Measurements from ENCODE around the gene GJA3. TPM values are rescaled to one million over a fixed set of nuclear protein-coding genes. Genes with fewer than 3 reads are reported as not detected.

The GJA3 gene
- total RNA-seq, 1 experiment from 2014 or later, result 0.43 TPM

DNA sequence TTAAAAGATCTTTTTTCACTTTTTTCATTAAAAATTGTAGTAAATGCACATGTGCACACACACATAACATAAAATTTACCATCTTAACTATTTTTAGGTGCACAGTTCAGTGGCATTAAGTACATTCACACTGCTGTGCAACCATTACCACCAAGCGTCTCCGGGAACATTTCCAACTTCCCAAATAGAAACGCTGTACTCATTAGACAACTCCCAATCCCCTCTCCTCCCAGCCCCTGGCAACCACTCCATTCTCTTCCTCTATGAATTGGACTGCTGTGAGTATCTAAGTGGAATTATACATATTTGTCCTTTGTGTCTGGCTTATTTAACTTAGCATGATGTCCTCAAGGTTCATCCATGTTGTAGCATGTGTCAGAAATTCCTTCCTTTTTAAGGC is 20.3 kb upstream of the GJA3 start:
- Histone ChIP-seq H3K27me3 (replicated peaks; ENCODE audit: insufficient read depth, low read depth, low read length, poor library complexity) (no peaks in the 10 kb centered on the region), H3K27ac (ENCODE audit: low read depth, low read length, poor library complexity, severe bottlenecking) (no peak overlapping the region), H3K36me3 (ENCODE audit: insufficient read depth, low read length, poor library complexity, severe bottlenecking) (no peaks in the 10 kb centered on the region), H3K9me3 (ENCODE audit: low read depth, low read length, poor library complexity, severe bottlenecking) (no peaks in the 10 kb centered on the region), H3K4me1 (ENCODE audit: insufficient read depth, low read length, poor library complexity, severe bottlenecking) (peaks cover 10% of the 10 kb centered on the region), H3K4me3 (ENCODE audit: low read depth, low read length, poor library complexity, severe bottlenecking) (no peak overlapping the region)
- BruUV-seq (replicated peaks), result no TSS peak
- intact Hi-C loops (cut with micrococcal nuclease; ENCODE audit: unreplicated experiment), result loop anchor here (10.0 kb wide), 2 partner anchors 744 to 1294 kb away; no protein-coding TSS in a partner anchor
- TF ChIP-seq EZH2 (IDR thresholded peaks at IDR 0.05; ENCODE audit: borderline replicate concordance, low read depth, low read length, poor library complexity, severe bottlenecking), result no peak
- TF ChIP-seq, protein P1, sequence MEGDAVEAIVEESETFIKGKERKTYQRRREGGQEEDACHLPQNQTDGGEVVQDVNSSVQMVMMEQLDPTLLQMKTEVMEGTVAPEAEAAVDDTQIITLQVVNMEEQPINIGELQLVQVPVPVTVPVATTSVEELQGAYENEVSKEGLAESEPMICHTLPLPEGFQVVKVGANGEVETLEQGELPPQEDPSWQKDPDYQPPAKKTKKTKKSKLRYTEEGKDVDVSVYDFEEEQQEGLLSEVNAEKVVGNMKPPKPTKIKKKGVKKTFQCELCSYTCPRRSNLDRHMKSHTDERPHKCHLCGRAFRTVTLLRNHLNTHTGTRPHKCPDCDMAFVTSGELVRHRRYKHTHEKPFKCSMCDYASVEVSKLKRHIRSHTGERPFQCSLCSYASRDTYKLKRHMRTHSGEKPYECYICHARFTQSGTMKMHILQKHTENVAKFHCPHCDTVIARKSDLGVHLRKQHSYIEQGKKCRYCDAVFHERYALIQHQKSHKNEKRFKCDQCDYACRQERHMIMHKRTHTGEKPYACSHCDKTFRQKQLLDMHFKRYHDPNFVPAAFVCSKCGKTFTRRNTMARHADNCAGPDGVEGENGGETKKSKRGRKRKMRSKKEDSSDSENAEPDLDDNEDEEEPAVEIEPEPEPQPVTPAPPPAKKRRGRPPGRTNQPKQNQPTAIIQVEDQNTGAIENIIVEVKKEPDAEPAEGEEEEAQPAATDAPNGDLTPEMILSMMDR (conservative IDR thresholded peaks at IDR 0.05; ENCODE audit: low read depth, low read length), result no peak
- peak; percentile 60 for DNase-seq (ENCODE audit: low spot score)
- CTCF ChIA-PET, result no interaction called here
- POLR2A ChIA-PET (ENCODE audit: low non-redundant PET), result no interaction called here

DNA sequence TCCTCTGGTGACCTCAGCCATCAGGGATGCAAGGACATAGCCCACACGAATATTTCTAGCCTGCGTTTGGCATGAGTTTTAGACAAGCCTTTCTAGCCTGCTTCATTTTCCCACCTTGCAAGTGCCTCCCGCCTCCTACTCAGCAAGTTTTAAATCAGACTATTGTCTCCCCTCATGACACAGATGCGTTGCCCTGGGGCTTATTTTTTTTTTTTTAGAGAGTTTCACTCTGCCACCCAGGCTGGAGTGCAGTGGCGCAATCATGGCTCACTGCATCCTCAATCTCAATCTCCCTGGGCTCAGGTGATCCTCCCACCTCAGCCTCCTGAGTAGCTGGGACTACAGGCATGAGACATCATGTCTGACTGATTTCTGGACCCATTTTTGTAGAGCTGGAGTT is 17.3 kb upstream of the GJA3 start:
- DNase-seq (ENCODE audit: low spot score), result no peak
- TF ChIP-seq, protein P1 (conservative IDR thresholded peaks at IDR 0.05; ENCODE audit: low read depth, low read length), result no peak
- TF ChIP-seq EZH2 (IDR thresholded peaks at IDR 0.05; ENCODE audit: borderline replicate concordance, low read depth, low read length, poor library complexity, severe bottlenecking), result no peak
- intact Hi-C loops (cut with micrococcal nuclease; ENCODE audit: unreplicated experiment), result no loop called here
- CTCF ChIA-PET, result no interaction called here
- POLR2A ChIA-PET (ENCODE audit: low non-redundant PET), result no interaction called here
- peaks cover 28% of the 10 kb centered on the region for H3K4me1 ChIP-seq (ENCODE audit: insufficient read depth, low read length, poor library complexity, severe bottlenecking)
- H3K4me3 ChIP-seq (ENCODE audit: low read depth, low read length, poor library complexity, severe bottlenecking), result no peak overlapping the region
- H3K9me3 ChIP-seq (ENCODE audit: low read depth, low read length, poor library complexity, severe bottlenecking), result no peaks in the 10 kb centered on the region
- BruUV-seq (replicated peaks), result no TSS peak
- H3K27ac ChIP-seq (ENCODE audit: low read depth, low read length, poor library complexity, severe bottlenecking), result no peak overlapping the region
- no peaks in the 10 kb centered on the region for H3K27me3 ChIP-seq (replicated peaks; ENCODE audit: insufficient read depth, low read depth, low read length, poor library complexity)
- H3K36me3 ChIP-seq (ENCODE audit: insufficient read depth, low read length, poor library complexity, severe bottlenecking), result no peaks in the 10 kb centered on the region

DNA sequence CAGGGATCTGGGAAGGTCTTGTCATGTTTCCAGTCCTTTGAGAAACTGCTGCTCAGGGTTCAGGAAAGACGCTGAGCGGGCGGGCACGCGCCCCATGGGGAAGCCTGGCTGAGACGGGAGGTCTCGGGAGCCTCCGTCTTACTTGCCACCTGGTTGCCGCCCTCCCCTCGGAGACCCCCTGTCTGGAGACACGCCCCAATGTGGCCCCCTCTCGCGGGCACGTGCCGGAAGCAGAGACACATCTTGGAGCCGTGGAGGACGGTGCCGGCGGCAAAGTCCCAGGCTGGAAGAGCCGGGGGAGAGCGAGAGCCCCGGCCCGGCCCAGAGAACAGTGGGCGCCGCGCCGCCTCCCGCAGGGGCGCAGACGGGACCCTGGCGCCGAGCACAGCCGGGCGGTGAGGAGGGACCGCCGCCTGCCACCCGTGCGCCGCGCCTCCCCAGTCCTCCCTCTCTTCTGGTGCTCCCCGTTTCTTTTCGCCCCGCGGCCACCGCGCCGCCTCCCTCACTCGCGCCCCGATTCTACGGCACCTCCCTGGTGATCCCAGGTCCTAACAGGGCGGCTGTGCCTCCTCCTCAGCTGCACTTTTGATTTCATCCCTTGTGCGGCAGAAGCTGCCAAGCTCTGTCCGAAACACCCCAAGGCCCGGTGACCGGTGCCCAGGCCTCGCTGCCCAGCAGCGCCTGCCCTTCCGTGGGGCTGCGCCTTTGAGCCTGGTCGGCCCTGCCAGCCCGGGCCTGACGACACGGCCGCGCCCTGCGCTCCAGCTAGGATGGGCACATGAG is 16.4 kb upstream of the GJA3 start:
- CTCF ChIA-PET, result no interaction called here
- intact Hi-C loops (cut with micrococcal nuclease; ENCODE audit: unreplicated experiment), result no loop called here
- BruUV-seq (replicated peaks), result no TSS peak

More for the DNA sequence above, 16.4 kb upstream of the GJA3 start:
- Histone ChIP-seq H3K4me1 (ENCODE audit: insufficient read depth, low read length, poor library complexity, severe bottlenecking) (peaks cover 28% of the 10 kb centered on the region), H3K27me3 (replicated peaks; ENCODE audit: insufficient read depth, low read depth, low read length, poor library complexity) (no peaks in the 10 kb centered on the region), H3K4me3 (ENCODE audit: low read depth, low read length, poor library complexity, severe bottlenecking) (no peak overlapping the region), H3K27ac (ENCODE audit: low read depth, low read length, poor library complexity, severe bottlenecking) (no peak overlapping the region), H3K36me3 (ENCODE audit: insufficient read depth, low read length, poor library complexity, severe bottlenecking) (no peaks in the 10 kb centered on the region), H3K9me3 (ENCODE audit: low read depth, low read length, poor library complexity, severe bottlenecking) (no peaks in the 10 kb centered on the region)
- TF ChIP-seq, protein P1 (conservative IDR thresholded peaks at IDR 0.05; ENCODE audit: low read depth, low read length), result no peak
- no peak for TF ChIP-seq EZH2 (IDR thresholded peaks at IDR 0.05; ENCODE audit: borderline replicate concordance, low read depth, low read length, poor library complexity, severe bottlenecking)
- no peak for DNase-seq (ENCODE audit: low spot score)
- POLR2A ChIA-PET (ENCODE audit: low non-redundant PET), result no interaction called here

Data from A673 (cell line).